ENCODE data around the gene DCDC1.

GRCh38 chr11:31415435-31415834 is 45.9 kb upstream of the DCDC1 start:
- TF ChIP-seq CTCF (conservative IDR thresholded peaks at IDR 0.05; ENCODE audit: low read depth, low read length) (no peak), EZH2 (IDR thresholded peaks at IDR 0.05; ENCODE audit: borderline replicate concordance, low read depth, low read length, poor library complexity, severe bottlenecking) (no peak)

Measured in A673 (cell line).